ENCODE data around the gene MYH15.
A peak's percentile ranks its signal among the peaks of the same experiment; 100 is the strongest.

MYH15 gene

GRCh38 chr3:108510496-108510895, at the start of gene MYH15:
Gene MYH15, minus strand, starts transcription at chr3:108510596. Its CDS starts 66 bp downstream, at chr3:108510530.
- no peak for DNase-seq (ENCODE audit: low spot score)

- no peak for DNase-seq (ENCODE audit: low spot score)
These were observed 45.7 kb upstream of the MYH15 start for GRCh38 chr3:108555966-108556581.

- DNase-seq (ENCODE audit: low spot score): no peak
These were observed 44.6 kb upstream of the MYH15 start for GRCh38 chr3:108554913-108555571.

- no peak for DNase-seq (ENCODE audit: low spot score)
These were observed 43.8 kb upstream of the MYH15 start for GRCh38 chr3:108554229-108554628.

- DNase-seq (ENCODE audit: low spot score): peak; percentile 4
These were observed 42.1 kb upstream of the MYH15 start for GRCh38 chr3:108552267-108553159.

GRCh38 chr3:108548886-108549285, 38.5 kb upstream of the MYH15 start:
- DNase-seq (ENCODE audit: low spot score): no peak

GRCh38 chr3:108548304-108548703, 37.9 kb upstream of the MYH15 start:
- DNase-seq (ENCODE audit: low spot score): no peak

- DNase-seq (ENCODE audit: low spot score): no peak
These were observed 36.3 kb upstream of the MYH15 start for GRCh38 chr3:108546692-108547091.

GRCh38 chr3:108546247-108546646, 35.9 kb upstream of the MYH15 start:
- DNase-seq (ENCODE audit: low spot score): no peak

GRCh38 chr3:108538083-108538482, 27.7 kb upstream of the MYH15 start:
- DNase-seq (ENCODE audit: low spot score): no peak

GRCh38 chr3:108528459-108529252, 18.3 kb upstream of the MYH15 start:
- DNase-seq (ENCODE audit: low spot score): no peak

- no peak for DNase-seq (ENCODE audit: low spot score)
These were observed 17.4 kb upstream of the MYH15 start for GRCh38 chr3:108527817-108528216.

- DNase-seq (ENCODE audit: low spot score): no peak
These were observed 16.7 kb upstream of the MYH15 start for GRCh38 chr3:108527109-108527508.

GRCh38 chr3:108525971-108526370, 15.6 kb upstream of the MYH15 start:
- DNase-seq (ENCODE audit: low spot score): no peak

- DNase-seq (ENCODE audit: low spot score): no peak
These were observed 14.9 kb upstream of the MYH15 start for GRCh38 chr3:108525256-108525655.

- no peak for DNase-seq (ENCODE audit: low spot score)
These were observed 14.1 kb upstream of the MYH15 start for GRCh38 chr3:108524537-108524936.

GRCh38 chr3:108518895-108519294, 8.5 kb upstream of the MYH15 start:
- no peak for DNase-seq (ENCODE audit: low spot score)

GRCh38 chr3:108516881-108517280, 6.5 kb upstream of the MYH15 start:
- no peak for DNase-seq (ENCODE audit: low spot score)

GRCh38 chr3:108513961-108514360, 3.6 kb upstream of the MYH15 start:
- DNase-seq (ENCODE audit: low spot score): no peak

- DNase-seq (ENCODE audit: low spot score): no peak
These were observed 2.3 kb upstream of the MYH15 start for GRCh38 chr3:108512671-108513070.

- DNase-seq (ENCODE audit: low spot score): no peak
These were observed 1.1 kb upstream of the MYH15 start for GRCh38 chr3:108511490-108511889.

GRCh38 chr3:108511055-108511454, 659 bp upstream of the MYH15 start:
- DNase-seq (ENCODE audit: low spot score): no peak

Data from AG08396 (cell line).